HG03442 (cell line): ENCODE measurements around the gene OR2T3.
"Not testable (repeated sequence)": the region's sequence is repeated elsewhere in the genome, so short reads cannot be mapped to it uniquely, and the experiment has no call there.

Experiments used
- ATAC-seq: cut with Tn5 transposase; IDR thresholded peaks from one replicate; pipeline ENCODE4 v1.9.1; 2021; ENCODE audit warnings: mild to moderate bottlenecking, moderate library complexity; ENCODE audit not compliant: unreplicated experiment

Gene OR2T3, protein sequence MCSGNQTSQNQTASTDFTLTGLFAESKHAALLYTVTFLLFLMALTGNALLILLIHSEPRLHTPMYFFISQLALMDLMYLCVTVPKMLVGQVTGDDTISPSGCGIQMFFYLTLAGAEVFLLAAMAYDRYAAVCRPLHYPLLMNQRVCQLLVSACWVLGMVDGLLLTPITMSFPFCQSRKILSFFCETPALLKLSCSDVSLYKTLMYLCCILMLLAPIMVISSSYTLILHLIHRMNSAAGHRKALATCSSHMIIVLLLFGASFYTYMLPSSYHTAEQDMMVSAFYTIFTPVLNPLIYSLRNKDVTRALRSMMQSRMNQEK

DNA sequence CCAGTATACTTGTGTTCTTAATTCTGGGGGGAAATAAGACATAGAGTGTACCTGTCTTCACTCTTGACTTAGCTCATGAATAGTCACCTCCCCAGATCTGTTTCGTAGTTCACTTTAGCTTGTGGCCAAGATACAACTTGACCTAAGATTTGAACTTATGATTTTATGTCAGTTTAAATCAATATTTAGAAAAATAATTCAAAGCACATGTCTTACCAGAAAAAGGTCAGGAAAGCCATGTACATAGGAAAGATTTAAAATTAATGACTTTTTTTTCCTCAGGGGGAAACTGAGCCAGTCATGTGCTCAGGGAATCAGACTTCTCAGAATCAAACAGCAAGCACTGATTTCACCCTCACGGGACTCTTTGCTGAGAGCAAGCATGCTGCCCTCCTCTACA is at the start of gene OR2T3:
TSS of gene OR2T3 (plus strand) at position 301 of the 400 bp plus-strand sequence. CDS start at position 301, 0 bp downstream.
- not testable (repeated sequence) for ATAC-seq

DNA sequence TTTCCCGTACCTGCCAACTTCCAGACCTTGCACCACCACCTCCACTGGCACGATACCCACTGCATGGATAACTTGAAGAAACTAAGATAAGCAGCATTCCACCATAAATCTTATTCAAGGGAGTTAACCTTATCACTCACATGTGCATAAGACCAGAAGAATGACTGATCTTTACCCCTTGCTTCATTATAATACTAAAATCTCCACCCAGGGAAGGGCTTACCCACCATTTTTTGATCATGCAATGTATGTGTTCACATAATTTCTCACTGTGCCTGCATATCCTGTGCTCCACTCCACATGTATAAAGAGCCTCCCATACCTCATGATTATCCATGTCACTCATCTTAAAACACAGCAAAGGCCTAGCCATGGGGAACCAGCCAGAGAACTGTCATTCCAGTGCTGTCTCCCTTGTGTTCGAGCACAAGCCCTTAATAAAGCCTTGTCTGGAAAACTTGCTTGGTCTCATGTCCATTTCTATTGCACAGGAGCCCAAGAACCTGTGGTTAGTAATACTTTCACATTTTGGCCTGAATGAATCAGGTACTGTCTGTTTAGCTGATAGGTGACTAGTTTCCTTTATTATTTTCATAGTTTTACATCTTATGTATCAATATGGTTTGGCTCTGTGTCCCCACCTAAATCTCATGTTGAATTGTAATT is 45.5 kb upstream of the OR2T3 start:
- peak; percentile 47 for ATAC-seq

DNA sequence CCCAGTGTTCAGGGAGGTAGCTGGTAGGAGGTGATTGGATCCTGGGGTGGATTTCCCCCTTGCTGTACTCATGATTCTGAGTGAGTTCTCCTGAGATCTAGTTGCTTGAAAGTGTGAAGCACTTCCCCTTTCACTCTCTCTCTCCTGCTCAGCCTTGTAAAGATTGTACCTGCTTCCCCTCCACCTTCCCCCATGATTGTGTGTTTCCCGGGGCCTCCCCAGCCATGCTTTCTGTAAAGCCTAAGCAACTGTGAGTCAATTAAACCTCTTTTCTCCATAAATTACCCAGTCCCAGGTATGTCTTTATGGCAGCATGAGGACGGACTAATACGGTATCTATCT is 45.0 kb upstream of the OR2T3 start:
- peak; percentile 89 for ATAC-seq

DNA sequence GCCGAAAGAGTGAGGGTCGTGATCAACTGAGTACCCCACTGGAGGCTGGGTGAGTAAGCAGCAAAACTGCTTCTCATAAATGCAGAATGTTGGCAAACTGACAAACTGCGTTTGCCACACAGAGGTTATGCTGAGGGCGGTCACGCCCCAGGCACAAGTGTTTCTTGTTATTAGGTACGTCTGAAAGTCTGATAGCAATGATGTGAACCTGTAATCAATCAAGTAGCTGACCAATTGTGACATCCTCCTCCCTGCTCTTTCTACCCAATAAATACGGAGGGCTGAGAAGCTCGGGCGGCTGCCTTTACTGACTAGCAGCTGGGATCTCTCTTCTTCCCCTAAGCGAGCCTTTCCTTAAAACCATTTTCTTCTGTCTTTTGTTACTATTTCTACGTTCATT is 41.5 kb upstream of the OR2T3 start:
- ATAC-seq = not testable (repeated sequence)

DNA sequence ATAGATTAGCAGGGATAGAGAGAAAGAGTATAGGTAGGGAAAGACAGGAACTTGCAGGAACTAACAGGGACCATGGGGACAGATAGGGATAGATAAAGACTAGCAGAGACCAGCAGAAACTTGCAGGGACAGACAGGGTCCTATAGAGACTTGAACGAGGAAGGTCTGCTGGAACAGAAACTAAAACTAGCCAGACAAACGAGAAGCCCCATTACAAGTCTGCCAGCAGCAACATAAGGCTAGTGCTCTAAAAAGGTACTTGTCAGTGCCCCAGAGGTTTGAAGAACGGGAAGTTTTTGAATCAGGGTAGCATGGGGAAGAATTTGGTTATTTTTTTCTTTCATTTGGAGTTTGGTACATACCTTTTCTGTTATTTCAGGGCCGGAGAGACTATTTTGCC is 41.0 kb upstream of the OR2T3 start:
- ATAC-seq = not testable (repeated sequence)

DNA sequence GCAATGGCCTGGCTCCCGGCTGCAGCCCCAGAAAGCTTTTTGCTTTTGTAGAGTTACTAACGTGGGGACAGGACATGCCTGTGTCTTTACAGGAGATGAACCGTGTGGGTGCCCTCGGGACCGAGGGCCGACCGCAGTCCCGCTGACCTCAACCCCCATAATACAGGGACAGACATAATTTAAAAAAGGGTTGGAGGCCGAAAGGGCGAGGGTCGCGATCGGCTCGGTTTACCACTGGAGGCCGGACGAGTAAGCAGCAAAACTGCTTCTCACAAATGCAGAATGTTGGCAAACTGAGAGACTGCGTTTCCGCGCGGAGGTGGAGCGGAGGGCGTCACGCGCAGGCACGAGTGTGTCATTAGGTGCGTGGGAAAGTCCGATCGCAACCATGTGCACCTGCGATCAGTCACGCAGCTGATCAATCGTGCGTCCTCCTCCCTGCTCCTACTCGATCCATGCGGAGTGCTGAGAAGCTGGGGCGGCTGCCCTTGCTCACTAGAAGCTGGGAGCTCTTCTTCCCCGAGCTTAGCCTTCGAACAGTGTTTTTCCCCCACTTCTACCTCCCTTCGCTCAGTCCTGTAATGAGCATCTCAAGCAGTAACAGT is 39.2 kb upstream of the OR2T3 start:
- not testable (repeated sequence) for ATAC-seq

DNA sequence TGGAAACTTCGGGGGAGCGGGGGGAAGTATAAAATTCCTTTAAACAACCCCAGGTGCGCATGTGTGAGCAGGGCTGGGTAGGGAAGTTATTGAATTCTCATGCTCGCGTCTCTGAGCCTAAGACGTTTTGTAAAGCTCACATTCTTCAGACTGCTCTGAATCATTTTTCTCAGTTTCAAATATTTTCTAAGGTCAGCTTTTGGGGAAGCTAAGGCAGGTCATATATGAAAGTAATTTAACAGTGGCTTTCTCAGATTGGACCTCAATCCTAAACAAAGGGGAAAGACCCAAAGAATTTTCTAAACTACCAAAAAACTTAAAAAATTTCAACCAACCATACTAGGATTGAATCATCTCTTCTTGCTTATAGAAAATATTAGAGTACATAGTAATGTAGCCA is 38.2 kb upstream of the OR2T3 start:
- not testable (repeated sequence) for ATAC-seq

DNA sequence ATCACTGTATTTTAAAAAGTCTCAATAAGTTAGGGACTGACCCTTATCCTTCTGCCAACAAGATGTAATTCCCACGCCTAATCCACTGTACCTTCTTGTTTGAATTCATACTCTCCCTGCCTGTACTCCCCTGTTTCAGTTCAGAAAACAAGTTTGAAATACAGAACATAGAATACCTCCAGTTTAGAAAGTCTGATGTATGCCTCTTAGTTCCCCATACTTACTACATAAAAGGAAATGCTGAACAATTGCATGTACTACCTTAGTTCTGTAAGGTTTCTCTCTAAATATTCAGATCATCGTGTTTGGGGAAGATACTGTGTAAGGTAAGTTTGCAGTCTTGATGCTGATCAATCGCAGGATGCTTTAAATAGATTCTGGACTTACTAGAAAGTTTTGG is 36.8 kb upstream of the OR2T3 start:
- not testable (repeated sequence) for ATAC-seq

DNA sequence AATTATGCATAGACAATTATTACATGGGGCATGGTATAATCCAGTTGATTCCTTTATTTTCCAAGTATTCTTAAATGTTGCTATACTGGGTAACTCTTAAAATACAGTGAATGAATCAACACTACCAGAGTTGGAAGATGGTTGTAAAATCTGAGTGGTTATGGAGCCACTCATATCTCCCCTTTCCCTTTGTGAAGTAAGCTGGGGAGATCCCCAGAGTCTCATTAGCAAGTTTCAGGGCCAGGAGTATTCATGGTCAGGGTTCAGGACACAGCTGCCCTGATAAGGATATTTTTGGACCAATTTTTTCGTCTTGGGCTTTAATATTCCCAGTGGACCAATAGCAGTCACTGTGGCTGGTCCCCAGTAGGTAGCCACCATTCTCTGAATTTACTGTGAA is 34.5 kb upstream of the OR2T3 start:
- peak; percentile 49 for ATAC-seq

DNA sequence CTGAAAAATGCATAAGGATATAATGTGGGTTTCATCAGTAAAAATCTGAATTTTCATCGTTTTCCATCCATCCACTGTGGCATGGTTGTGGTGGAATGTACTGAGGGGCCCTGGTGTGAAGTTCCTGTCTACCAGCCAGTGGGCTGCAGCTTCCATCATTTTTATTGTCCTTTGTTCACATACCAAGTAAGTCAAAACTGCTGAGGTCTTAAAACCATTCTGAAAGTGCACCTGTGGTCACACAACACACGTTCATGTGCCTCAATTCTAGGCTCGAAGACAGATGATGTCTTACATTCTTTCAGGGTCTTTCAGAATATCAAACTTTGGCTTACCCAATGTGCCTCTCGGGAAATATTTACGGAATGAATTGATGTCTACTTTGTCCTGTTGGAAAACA is 33.9 kb upstream of the OR2T3 start:
- not testable (repeated sequence) for ATAC-seq

DNA sequence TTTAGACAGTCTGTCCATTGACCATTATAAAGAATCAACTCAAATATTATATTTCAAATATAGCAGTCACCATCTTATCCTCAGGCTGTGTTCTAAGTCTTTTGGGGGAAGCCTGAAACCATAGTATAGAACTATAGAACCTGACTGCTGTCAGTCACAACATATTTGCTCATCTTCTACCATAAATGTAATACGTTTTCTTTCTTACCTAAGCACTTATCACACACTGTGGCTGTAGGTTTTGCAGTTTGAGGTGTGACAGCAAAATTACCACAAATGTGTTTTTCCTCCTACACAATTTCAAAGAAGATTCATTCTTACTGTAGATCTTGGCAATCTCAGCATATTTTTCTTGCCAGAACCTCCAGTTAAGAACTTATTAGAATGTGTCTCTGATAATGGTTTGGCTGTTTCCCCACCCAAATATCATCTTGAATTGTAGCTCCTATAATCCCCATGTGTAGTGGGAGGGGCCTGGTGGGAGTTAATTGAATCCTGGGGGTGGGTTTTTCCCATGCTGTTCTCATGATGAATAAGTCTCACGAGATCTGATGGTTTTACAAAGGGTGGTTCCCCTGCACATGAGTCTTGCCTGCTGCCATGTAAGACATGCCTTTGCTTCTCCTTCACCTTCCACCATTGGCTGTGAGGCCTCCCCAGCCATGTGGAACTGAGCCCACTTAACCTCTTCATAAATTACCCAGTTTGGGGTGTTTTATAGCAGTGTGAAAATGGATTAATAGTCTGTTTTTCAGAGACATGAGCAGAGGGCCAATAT is 30.5 kb upstream of the OR2T3 start:
- ATAC-seq = not testable (repeated sequence)

DNA sequence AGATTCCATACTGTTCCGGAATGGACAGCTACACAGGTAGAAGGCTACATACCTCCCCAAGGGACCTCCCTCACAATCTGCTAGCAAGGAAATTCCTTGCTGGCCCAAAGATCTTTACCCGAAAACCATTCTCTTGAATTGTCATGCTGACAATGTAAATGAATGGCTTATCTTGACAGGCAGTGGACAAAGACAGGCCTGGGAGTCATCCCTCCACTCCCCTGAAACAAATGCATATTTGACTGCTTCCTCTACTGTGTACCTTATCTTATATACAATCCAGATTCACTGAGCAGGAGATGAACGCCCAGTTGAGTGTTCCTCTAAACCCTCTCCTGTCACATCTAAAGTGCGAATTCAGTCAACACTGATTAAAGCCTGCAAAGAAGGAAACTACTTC is 28.5 kb upstream of the OR2T3 start:
- not testable (repeated sequence) for ATAC-seq

DNA sequence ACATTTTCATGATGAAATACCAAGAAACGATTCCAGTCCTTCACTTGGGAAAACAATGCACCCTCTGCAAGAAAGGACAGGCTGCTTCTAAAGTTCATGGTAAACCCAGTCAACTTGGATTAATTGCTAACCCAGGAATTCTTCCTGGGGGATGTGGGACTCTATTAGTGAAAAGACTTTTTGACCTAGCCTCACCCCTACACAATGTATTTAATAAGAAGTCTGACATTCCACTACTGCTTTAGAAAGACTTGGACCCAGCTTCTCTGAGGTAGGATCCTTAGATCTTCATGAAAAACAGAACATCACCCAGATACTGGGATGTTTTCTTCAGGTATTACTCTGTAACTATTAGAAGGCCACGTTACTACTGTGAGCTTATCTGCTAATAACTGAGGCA is 27.8 kb upstream of the OR2T3 start, which contains the start of gene OR2T2:
TSS of gene OR2T2 (plus strand) at position 239 of the 400 bp plus-strand sequence. CDS start 7,161 bp downstream, outside the sequence.
- ATAC-seq = not testable (repeated sequence)

DNA sequence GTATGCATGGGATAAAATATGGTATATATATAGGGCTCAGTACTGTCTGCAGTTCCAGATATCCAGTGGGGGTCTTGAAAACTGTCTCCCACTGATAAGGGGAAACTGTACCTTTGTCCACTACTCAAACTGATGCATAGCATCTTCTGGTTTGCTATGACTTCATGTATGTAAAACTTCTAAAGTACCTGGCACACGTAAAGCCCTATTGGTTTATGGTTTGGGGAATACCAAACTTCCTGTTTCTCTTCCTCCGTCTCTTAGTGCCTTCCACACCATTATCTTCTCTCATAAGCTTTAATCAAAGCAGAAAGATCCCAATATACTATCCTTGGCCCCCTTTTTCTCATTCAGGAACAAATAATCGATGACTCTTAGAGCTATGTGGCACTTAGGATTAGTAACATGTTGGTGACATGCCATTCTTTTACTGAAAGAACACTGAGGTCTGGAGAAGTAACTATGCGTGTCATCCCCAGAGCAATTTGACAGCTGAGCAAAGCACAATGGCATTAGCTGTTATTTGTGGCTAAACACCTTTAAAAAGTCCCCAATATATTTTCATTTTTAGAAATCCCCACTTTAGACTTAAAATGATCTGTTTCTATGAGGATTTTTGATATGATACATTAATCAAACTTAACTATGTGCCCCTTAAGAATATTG is 24.6 kb upstream of the OR2T3 start:
- peak; percentile 57 for ATAC-seq

DNA sequence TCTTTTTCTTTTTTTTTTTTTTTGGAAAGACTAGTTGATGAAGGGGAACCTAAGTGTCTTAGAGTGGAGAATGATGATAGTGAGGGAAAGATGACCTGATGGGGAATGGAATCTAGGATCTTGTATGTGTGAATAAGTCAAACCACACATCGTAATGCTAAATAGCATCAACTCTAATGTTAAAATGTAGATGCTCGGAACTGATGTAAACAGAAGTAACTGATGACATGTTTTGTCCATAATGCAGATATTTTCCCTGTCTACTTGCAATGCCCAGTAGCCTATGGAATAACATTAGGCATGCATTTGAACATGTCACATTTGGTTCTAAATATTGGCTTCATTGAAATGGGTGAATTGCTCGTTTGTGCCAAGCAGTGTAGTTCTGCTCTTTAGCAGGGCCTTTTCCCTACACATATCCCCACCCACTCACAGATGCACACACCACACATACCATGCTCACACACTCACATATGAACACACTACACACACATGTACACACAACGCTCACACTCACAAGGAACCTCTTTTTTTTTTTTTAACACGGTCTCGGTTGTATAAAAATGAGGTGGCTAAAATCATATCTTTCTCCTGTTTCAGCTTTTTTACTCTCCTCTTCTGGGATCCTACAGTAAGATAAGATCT is 23.2 kb upstream of the OR2T3 start:
- ATAC-seq = not testable (repeated sequence)

DNA sequence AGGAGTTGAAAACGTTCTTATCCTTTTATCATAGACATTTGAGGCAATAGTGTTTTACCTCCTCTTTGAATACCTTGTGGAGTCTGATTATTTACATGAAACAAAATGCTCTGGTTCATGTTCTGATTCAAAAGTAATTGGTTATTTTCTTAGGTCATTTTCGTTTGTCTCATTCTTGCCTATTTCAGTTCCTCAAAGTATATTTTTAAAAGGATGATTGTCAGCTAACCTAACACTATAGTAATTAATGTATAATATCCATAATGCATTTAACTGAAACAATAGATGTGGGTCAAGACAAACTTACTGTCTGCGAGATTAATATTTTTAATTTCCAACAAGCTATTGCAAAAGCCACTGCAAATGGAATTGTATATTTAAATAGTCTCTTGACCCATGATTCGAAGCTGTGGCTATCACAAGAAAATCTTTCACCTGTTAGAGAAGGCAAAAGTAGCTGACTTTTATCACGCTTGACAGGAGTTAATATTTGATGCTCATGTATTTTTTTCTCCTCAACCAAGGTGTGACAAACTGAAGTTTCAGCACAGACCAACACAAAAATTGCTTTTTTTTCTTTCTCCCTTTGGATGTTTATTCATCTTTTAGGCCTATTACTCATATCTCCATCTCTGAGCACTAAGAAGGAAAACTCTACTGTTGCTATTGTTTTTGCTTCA is 22.5 kb upstream of the OR2T3 start:
- ATAC-seq = peak; percentile 62

DNA sequence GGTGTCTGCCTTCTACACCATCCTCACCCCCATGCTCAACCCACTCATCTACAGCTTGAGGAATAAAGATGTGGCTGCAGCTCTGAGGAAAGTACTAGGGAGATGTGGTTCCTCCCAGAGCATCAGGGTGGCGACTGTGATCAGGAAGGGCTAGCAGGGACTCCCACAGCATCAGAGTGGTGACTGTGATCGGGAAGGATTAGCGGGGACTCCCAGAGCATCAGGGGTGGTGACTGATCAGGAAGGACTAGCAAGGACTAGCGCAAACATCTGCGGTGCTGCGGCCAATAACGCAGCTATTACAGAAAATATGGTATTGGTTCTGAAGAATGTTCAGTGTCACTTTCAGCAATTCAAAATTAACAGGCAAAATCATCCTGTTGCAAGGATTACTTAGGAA is 19.5 kb upstream of the OR2T3 start:
- not testable (repeated sequence) for ATAC-seq

DNA sequence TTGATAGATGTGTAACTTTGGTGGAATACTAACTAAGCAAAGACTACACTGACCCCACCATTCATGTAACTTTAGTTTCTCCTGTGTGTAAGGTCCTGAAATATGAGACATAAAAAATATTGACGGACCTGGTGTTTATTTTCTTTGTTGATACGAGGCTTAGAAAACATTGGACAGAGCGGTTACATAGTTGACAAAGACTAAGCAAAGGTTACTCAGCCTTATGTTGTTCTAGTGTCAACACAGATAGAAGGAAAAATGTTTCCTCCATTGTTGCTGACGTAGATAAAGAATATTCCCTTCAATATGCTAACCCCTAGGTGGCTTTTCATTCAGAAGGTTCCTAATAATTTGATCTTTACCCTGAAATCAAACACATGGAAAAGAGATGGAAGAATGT is 18.1 kb upstream of the OR2T3 start:
- not testable (repeated sequence) for ATAC-seq

DNA sequence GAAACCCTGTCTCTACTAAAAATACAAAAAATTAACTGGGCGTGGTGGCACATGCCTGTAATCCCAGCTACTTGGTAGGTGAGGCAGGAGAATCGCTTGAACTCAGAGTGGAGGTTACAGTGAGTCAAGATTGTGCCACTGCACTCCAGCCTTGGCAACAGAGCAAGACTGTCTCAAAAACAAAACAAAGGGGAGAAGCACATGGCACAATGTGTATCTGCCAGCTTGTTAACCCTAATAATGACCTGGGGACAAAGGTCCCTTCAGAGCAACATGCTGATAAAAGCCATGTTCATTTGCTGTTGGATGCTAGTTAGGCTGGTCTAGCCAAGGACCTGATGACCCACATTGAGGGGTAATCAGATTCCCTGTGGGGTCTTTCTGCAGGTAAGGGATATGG is 16.5 kb upstream of the OR2T3 start:
- ATAC-seq = not testable (repeated sequence)
